Brain pericyte (primary cell): ENCODE results near the gene NSG1.
"Not testable (repeated sequence)": the region's sequence is repeated elsewhere in the genome, so short reads cannot be mapped to it uniquely, and the experiment has no call there.

ENCODE experiments used
- DNase-seq: peaks from one replicate; pipeline ENCODE4 v3.0.0-alpha.2; 2012; ENCODE audit warnings: low read depth, low spot score

NSG1 gene

GRCh38 chr4:4415806-4416805 is 29.2 kb downstream of the NSG1 start:
- DNase-seq, result no peak

GRCh38 chr4:4416981-4417380 is 30.1 kb downstream of the NSG1 start:
- DNase-seq, result no peak

DNA sequence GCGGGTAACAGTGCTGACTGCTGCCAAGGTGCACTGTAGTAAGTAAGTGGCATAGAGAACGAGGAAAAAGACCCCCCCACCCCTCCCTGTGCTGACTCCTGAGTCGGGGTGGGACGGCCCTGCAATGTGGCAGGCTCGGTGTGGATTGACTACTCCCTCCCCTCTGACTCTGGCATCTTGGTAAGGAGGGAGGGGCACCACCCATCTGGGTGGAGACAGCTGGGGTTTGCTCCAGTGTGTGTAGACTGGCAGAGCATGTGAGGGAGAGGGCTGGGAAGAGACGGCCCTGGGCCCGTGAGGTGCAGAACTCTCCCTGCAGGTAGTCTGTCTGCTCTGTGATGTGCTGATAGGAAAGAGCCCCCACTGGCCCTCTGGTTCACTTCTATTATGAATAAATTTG is 31.0 kb downstream of the NSG1 start:
- DNase-seq, result no peak

- no peak for DNase-seq
Measured at GRCh38 chr4:4418676-4419390, 31.9 kb downstream of the NSG1 start.

GRCh38 chr4:4419896-4420295 is 33.0 kb downstream of the NSG1 start:
- no peak for DNase-seq

- DNase-seq, result no peak
Measured at GRCh38 chr4:4420421-4420820, 33.5 kb downstream of the NSG1 start.

DNA sequence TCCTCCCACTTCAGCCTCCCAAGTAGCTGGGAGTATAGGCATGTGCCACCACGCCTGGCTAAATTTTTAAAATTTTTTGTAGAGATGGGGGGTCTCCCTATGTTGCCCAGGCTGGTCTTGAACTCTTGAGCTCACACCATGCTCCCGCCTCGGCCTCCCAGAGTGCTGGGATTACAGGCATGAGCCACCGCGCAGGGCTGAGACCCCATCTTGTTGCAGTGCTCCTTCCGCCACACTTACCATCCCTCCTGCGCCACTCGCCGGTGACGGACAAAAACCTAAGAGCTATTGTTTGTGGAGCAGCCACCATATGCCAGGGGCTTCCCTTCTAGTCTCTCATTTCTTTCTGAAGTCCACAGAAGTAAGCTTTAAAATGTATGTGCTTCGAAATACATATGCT is 34.5 kb downstream of the NSG1 start:
- DNase-seq, result no peak

DNA sequence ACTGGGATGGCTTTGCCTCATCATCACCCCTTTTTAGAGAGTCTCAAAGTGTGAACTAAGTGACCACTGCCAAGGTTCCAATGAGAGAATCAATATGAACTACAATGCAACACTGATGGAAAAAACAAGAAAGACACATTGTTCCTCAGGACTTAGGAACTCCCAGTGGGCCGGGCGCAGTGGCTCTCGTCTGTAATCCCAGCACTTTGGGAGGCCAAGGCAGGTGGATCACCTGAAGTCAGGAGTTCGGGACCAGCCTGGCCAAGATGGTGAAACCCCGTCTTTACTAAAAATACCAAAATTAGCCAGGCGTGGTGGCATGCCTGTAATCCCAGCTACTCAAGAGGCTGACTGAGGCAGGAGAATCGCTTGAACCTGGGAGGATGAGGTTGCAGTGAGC is 35.2 kb downstream of the NSG1 start:
- not testable (repeated sequence) for DNase-seq

DNA sequence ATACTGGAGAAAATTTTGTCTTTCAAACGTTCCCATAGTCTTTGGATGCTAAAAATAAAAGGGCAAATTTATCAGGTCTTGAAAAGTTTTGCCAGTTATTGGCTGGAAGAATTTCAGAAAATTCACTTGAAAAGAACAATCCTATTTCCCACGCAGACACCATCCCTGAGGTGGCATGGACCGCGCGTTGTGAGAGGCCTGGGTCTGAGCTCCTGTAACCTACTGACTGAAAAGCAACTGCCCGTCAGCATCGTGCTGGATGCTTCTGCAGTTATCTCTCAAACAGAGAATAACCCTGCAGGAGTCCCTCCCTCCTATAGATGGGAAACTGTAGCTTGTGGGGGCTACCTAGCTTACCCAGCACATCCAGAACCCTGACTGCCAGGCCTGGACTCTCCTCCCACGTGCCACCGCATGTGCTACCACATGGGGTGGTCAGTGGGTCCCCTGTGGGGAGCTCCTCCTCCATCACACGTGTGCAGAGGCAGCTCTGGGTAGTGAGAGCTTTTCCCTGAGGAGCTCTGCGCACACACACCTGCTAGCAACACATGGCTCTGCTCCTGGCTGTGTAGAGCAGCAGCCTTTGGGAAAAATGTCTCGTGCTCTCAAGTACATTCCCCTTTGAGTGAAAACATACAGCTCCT is 36.1 kb downstream of the NSG1 start:
- no peak for DNase-seq

DNA sequence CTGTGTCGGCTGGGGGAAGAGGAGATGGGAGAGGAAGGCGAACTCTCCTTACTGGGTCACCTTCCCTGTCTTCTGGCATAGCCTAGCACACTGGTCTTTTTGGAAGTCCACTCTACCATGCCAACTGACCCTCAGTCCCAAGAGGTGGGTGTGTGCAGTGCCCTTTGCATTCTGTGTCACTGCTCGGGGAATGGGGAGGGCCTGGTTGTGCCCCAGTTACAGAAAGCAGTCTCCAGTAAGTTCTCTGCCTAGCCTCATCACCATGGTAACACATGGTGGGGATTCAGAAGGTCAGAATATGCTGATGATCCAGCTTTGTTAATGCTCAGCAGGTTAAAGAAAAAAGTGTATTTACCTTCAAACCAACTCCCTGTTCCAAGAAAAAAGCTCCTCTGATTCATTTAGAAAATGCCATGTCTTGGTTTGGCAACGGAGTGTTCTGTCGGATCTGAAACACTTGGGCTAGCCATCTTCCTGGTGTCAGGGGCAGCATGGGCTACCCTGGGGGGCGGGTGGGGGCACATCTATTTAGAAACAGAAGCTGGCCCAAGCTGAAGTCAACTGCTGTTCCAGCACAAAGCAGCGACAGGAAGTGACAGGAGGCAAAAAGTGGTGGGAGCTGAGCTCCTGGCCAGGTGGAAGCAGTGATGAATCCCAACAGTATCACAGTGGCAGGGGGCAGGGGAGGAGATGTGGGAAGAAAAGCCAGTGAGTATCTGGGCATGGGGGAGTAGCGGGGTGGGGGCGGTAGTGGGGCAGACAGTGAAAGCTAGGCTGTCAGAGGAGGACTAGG is 37.0 kb downstream of the NSG1 start:
- DNase-seq, result no peak

DNA sequence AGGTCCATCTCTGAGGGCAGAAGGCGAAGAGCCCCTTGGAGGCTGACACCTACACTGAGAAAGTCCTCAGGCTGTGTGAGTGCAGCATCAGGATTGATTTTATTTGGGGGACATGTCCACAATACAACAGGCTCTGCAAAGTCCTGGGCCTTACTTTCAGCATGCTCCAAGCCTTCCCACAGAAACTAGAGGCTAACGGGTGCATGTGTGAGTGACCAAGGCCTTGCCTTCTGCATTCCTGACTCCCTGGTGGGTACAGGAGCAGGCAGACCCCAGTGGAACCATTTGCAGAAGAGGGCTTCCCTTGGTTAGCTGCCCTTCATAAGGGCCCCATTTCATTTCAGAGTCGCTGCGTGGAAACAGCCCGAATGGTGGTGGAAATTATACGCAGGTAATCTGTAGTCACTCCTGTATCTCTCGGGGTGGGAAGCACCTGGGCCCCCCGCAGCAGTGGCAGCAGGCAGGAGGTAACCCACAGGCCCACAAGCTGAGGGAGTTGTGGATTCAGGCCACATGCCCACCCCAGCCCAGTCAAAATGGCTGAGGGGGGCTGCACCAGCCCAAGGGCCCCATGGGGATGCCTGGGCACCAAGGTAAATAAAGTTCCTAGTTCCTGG is 37.7 kb downstream of the NSG1 start:
- DNase-seq, result no peak

DNA sequence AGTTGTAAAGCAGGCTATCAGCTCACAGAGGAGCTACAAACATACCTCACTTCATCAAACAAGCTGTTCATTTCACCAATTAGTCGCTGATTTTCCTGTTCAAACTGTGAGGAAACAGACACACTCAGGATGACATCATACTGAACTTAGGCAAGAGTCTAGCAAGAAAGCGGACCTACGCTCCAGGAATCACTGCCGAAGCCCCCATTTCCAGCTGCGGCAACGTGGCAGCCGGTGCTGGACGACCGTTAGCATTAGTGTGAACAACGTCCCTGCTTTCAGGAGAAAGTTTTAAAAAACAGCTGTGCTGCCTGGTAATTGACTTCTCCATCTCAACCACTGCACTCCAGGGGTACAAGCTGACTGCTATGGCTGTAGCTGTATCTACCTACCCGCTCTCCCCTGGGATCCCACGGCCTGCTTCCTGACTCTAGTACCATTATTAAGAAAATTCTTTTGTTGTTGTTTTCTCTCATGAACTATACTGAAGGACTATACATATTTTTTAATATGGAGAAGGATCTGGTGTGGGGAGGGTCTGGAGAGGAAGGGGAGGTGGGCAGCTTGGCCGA is 38.3 kb downstream of the NSG1 start:
- DNase-seq, result no peak

- no peak for DNase-seq
Measured at GRCh38 chr4:4425696-4426095, 38.8 kb downstream of the NSG1 start.

- DNase-seq, result no peak
Measured at GRCh38 chr4:4426511-4427120, 39.7 kb downstream of the NSG1 start.

DNA sequence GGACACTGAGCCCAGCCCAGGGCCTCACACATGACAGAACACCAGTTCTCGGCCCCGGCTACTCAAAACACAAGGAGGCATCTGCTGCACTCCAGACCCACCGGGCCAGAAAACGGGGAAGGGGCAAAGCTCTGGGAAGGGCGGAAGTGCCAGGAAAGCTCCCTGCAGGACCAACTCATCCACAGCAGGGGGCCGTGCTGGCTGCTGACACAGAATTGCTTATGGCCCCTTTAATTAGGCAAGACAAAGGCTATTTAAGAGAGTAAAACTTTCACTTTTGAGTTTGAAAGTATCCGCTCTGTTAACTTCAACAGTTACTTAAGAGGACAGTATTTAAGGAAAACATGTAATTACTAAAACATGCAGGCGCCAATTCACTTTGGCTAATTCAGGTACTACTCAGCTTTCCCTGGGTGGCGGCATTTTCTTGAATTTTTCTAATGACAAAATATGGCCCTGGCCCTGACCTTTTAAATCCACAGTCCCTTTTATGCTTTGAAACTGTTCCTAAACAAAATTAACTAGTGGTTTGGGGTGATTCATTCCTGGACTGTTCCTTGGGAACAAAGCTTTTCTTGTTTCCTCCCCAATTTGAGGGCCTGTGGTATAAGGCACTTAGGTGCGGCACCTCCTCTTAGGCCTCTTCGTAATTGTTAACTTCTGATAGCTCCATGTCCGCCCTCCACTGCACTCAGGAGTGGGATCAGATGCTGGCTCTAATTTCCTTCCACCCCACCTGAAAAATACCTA is 40.4 kb downstream of the NSG1 start:
- no peak for DNase-seq

- DNase-seq, result no peak
Measured at GRCh38 chr4:4427886-4428285, 41.0 kb downstream of the NSG1 start.

DNA sequence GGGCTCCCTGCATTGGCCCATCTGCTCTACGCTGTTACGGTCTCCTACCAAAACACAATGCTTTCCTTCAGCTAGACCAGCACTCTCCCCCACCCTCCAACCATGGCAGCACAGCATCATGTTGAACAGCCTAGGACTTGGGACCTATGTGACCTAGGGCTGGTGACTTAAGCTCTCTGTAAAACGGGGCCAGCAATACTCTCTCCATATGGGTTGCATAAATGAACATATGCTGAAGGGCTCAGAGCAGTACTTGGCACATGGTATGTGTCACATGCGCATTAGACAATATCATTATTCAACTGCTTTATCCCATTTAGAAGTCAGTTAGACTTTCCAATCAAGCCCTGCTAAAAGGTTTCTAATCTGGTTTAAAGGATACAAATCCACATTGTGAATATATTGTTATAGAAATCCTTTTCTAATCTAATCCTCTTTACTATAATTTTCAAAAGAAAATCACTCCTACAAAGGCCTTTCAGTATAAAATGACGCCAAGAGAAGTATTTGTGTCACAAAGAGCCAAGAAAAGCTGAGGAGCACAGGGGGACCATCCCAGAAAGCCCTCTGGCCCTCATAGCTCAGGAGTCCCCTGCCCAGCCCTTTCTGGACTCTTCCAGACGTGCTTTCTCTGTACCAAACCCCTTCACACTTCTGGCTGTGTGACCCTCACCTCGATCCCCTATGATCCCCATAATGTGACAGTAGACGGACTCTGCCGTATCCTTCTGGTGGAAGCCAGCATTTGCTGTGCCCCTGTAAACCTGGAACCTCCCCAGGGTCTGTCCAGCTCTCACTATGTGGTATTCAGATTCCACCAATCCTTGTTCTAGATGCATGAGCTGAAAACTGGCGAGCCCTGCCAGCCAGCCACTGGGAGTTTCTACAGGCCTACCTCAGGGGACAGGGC is 42.3 kb downstream of the NSG1 start:
- DNase-seq, result no peak

GRCh38 chr4:4430492-4431195 is 43.7 kb downstream of the NSG1 start:
- DNase-seq, result no peak
